Astrocyte (in vitro differentiated cells and primary cell): ENCODE data around the gene UBQLNL. TPM values are rescaled to one million over a fixed set of nuclear protein-coding genes. Genes with fewer than 3 reads are reported as not detected.

Source experiments
- DNase-seq: peaks from one replicate; pipeline ENCODE4 v3.0.0-alpha.2; 2010; ENCODE audit warnings: low read depth
- FAIRE-seq: peaks from 2 replicates; lab custom pipeline; 2011; peaks lifted over from hg19 to GRCh38; lab: Jason Lieb, UNC
- H2AFZ ChIP-seq: 2 replicates; pipeline ENCODE4 v1.6.0; 2012; ENCODE audit warnings: low read depth, low read length, inconsistent platforms
- H3K27ac ChIP-seq: 2 replicates; pipeline ENCODE4 v1.5.1; 2011; ENCODE audit warnings: low read depth, low read length, inconsistent platforms
- H3K27me3 ChIP-seq: 2 replicates; pipeline ENCODE4 v1.6.0; 2011; ENCODE audit warnings: low read length, inconsistent platforms; ENCODE audit not compliant: insufficient read depth
- H3K36me3 ChIP-seq: 2 replicates; pipeline ENCODE4 v1.5.1; 2011; ENCODE audit warnings: low read length, inconsistent platforms; ENCODE audit not compliant: insufficient read depth
- H3K4me1 ChIP-seq: 2 replicates; pipeline ENCODE4 v1.5.1; 2011; ENCODE audit warnings: low read length, inconsistent platforms; ENCODE audit not compliant: insufficient read depth
- H3K4me2 ChIP-seq: 2 replicates; pipeline ENCODE4 v1.6.0; 2012; ENCODE audit warnings: low read length, inconsistent platforms
- H3K4me3 ChIP-seq: 2 replicates; pipeline ENCODE4 v1.5.1; 2011; ENCODE audit warnings: low read depth, mild to moderate bottlenecking, low read length, inconsistent platforms; ENCODE audit not compliant: insufficient read depth
- H3K79me2 ChIP-seq: 2 replicates; pipeline ENCODE4 v1.6.0; 2012; ENCODE audit warnings: mild to moderate bottlenecking, low read length, inconsistent platforms; ENCODE audit not compliant: insufficient read depth
- H3K9ac ChIP-seq: 2 replicates; pipeline ENCODE4 v1.6.0; 2012; ENCODE audit warnings: mild to moderate bottlenecking, low read length, inconsistent platforms
- H3K9me3 ChIP-seq: 2 replicates; pipeline ENCODE4 v1.5.1; 2012; ENCODE audit warnings: low read depth, mild to moderate bottlenecking, low read length, inconsistent platforms; ENCODE audit not compliant: insufficient read depth
- H4K20me1 ChIP-seq: 2 replicates; pipeline ENCODE4 v1.6.0; 2012; ENCODE audit warnings: low read length, inconsistent platforms; ENCODE audit not compliant: insufficient read depth
- H3K27ac Mint-ChIP-seq: one replicate; pipeline ENCODE4 v1.8.0; 2021; ENCODE audit warnings: mild to moderate bottlenecking, mixed read lengths; ENCODE audit not compliant: unreplicated experiment
- H3K27me3 Mint-ChIP-seq: one replicate; pipeline ENCODE4 v1.8.0; 2021; ENCODE audit warnings: low read depth, mixed read lengths; ENCODE audit not compliant: unreplicated experiment
- H3K36me3 Mint-ChIP-seq: one replicate; pipeline ENCODE4 v1.8.0; 2021; ENCODE audit warnings: low read depth, mixed read lengths; ENCODE audit not compliant: unreplicated experiment
- H3K4me1 Mint-ChIP-seq: one replicate; pipeline ENCODE4 v1.8.0; 2021; ENCODE audit warnings: low read depth, mixed read lengths; ENCODE audit not compliant: unreplicated experiment
- H3K4me3 Mint-ChIP-seq: one replicate; pipeline ENCODE4 v1.8.0; 2021; ENCODE audit warnings: mild to moderate bottlenecking, moderate library complexity, mixed read lengths; ENCODE audit not compliant: unreplicated experiment
- H3K9me3 Mint-ChIP-seq: one replicate; pipeline ENCODE4 v1.8.0; 2021; ENCODE audit warnings: mild to moderate bottlenecking, mixed read lengths; ENCODE audit not compliant: unreplicated experiment
- EZH2 ChIP-seq: IDR thresholded peaks from 2 replicates; pipeline ENCODE4 v1.6.1; 2012; ENCODE audit warnings: mild to moderate bottlenecking, low read length, inconsistent platforms; ENCODE audit not compliant: insufficient read depth
- total RNA-seq: library from RNA; stranded (reverse); gene quantifications from 2 replicates; pipeline ENCODE4 v1.2.1, GENCODE V29; 2021
- TF ChIP-seq, protein P1 (sequence below): IDR thresholded peaks from 2 replicates; pipeline ENCODE4 v1.5.1; 2011; ENCODE audit warnings: low read depth, mild to moderate bottlenecking, inconsistent platforms, low read length, moderate library complexity; ENCODE audit not compliant: insufficient read depth

The UBQLNL gene
- total RNA-seq, 1 donor from 2014 or later = 0.27 TPM

DNA sequence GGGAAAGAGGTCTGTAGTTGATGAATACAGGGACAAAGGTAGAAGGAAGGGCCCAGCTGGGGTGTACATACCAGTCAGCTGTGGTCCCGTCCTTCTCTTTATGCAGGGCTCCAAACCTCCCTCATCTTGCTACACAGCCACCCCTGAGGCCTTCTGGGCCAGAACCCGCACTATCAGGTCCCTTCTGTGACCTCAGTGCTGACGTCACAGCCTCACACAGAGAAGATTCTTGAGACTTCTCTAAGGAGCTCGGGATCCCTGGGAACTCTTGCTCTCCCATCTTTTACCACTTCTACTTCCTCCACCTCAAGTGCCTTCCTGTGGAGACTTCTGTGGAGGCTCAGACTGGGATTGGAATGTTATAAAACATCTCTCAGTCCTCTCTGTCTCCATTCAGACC, 6.7 kb downstream of the UBQLNL start, which contains the start of gene UBQLN3:
Gene UBQLN3, minus strand, starts transcription at position 155 of the 400 bp plus-strand sequence. CDS start 399 bp downstream, outside the sequence.
- no peak within 1 kb of the TSS for H3K9ac ChIP-seq
- no peaks in the 10 kb centered on the region for H3K36me3 Mint-ChIP-seq
- H3K27me3 ChIP-seq = no peaks in the 10 kb centered on the region
- H2AFZ ChIP-seq = no peak within 1 kb of the TSS
- H3K27ac Mint-ChIP-seq = no peak within 1 kb of the TSS
- H3K36me3 ChIP-seq = no peaks in the 10 kb centered on the region
- H4K20me1 ChIP-seq = no peaks in the 10 kb centered on the region
- H3K27me3 Mint-ChIP-seq = no peaks in the 10 kb centered on the region
- no peak for DNase-seq
- H3K27ac ChIP-seq = no peak within 1 kb of the TSS
- no peaks in the 10 kb centered on the region for H3K79me2 ChIP-seq
- H3K4me3 Mint-ChIP-seq = no peak within 1 kb of the TSS
- TF ChIP-seq, protein P1, sequence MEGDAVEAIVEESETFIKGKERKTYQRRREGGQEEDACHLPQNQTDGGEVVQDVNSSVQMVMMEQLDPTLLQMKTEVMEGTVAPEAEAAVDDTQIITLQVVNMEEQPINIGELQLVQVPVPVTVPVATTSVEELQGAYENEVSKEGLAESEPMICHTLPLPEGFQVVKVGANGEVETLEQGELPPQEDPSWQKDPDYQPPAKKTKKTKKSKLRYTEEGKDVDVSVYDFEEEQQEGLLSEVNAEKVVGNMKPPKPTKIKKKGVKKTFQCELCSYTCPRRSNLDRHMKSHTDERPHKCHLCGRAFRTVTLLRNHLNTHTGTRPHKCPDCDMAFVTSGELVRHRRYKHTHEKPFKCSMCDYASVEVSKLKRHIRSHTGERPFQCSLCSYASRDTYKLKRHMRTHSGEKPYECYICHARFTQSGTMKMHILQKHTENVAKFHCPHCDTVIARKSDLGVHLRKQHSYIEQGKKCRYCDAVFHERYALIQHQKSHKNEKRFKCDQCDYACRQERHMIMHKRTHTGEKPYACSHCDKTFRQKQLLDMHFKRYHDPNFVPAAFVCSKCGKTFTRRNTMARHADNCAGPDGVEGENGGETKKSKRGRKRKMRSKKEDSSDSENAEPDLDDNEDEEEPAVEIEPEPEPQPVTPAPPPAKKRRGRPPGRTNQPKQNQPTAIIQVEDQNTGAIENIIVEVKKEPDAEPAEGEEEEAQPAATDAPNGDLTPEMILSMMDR = no peak
- no peak for TF ChIP-seq EZH2
- no peaks in the 10 kb centered on the region for H3K4me1 ChIP-seq
- H3K4me2 ChIP-seq = no peak within 1 kb of the TSS
- no peaks in the 10 kb centered on the region for H3K9me3 ChIP-seq
- H3K4me3 ChIP-seq = no peak within 1 kb of the TSS
- no peak for FAIRE-seq
- peaks cover 2% of the 10 kb centered on the region for H3K9me3 Mint-ChIP-seq
- no peaks in the 10 kb centered on the region for H3K4me1 Mint-ChIP-seq

GRCh38 chr11:5508605-5509004, 7.9 kb downstream of the UBQLNL start:
- Histone ChIP-seq H3K27ac (no peak overlapping the region), H3K9me3 (no peaks in the 10 kb centered on the region), H3K4me1 (no peaks in the 10 kb centered on the region), H3K4me3 (no peak overlapping the region), H3K27me3 (no peaks in the 10 kb centered on the region), H3K79me2 (no peaks in the 10 kb centered on the region), H4K20me1 (no peaks in the 10 kb centered on the region), H3K4me2 (no peak overlapping the region), H3K9ac (no peak overlapping the region), H3K36me3 (no peaks in the 10 kb centered on the region), H2AFZ (no peak overlapping the region)
- TF ChIP-seq, protein P1 = no peak
- TF ChIP-seq EZH2 = no peak
- H3K4me3 Mint-ChIP-seq = no peak overlapping the region
- H3K36me3 Mint-ChIP-seq = no peaks in the 10 kb centered on the region
- no peak for FAIRE-seq
- H3K27me3 Mint-ChIP-seq = no peaks in the 10 kb centered on the region
- no peak overlapping the region for H3K27ac Mint-ChIP-seq
- H3K9me3 Mint-ChIP-seq = peaks cover 2% of the 10 kb centered on the region
- no peaks in the 10 kb centered on the region for H3K4me1 Mint-ChIP-seq
- no peak for DNase-seq

DNA sequence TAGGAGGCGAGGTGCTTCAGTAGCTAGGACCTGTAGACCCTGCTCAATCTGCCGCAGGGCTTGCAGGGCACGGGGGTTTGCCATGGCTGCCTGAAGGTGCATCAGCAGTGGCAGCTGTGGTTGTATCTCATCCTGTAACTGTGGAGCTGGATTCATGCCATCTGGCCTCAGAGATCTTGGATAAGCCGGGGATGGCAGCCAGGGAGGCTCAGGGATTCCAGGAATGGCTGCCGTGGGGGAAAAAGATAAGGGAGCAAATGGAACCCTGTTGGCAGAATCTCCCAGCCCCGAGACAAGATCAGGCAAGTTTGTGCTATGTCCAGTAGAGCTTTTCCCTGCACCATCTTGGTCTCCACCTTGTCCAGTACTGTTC, 8.6 kb downstream of the UBQLNL start:
- FAIRE-seq (no peak), DNase-seq (no peak)
- Histone ChIP-seq H4K20me1 (no peaks in the 10 kb centered on the region), H3K4me1 (no peaks in the 10 kb centered on the region), H3K4me2 (no peak overlapping the region), H3K9me3 (no peaks in the 10 kb centered on the region), H3K27ac (no peak overlapping the region), H3K4me3 (no peak overlapping the region), H3K27me3 (no peaks in the 10 kb centered on the region), H3K79me2 (no peaks in the 10 kb centered on the region), H3K9ac (no peak overlapping the region), H2AFZ (no peak overlapping the region), H3K36me3 (no peaks in the 10 kb centered on the region)
- TF ChIP-seq EZH2 = no peak
- Mint-ChIP-seq H3K4me3 (no peak overlapping the region), H3K36me3 (no peaks in the 10 kb centered on the region), H3K9me3 (peaks cover 2% of the 10 kb centered on the region), H3K27me3 (no peaks in the 10 kb centered on the region), H3K4me1 (no peaks in the 10 kb centered on the region), H3K27ac (no peak overlapping the region)
